IMR-90 (cell line): Measurements from ENCODE around the gene TEX38. TPM values are rescaled to one million over a fixed set of nuclear protein-coding genes. Genes with fewer than 3 reads are reported as not detected.

Source experiments
- ATAC-seq: fragments of 200-7000 bp; cut with Tn5 transposase; 2 replicates; pipeline ENCODE4 v1.9.1; 2020; ENCODE audit warnings: low read depth, mild to moderate bottlenecking, moderate library complexity
- BruUV-seq: library from RNA; stranded (reverse); fragments of 400-500 nt; replicated peaks from 2 replicates; lab custom pipeline; 2021; lab: Mats Ljungman, UMichigan
- CTCF ChIA-PET: fragments of 300-600 bp; formaldehyde crosslinking; extraction: SDS; loops from one replicate; lab custom pipeline; 2021; ENCODE audit warnings: antibody characterized with exemption; lab: Yijun Ruan, JAX
- POLR2A ChIA-PET: fragments of 300-600 bp; sonication (Branson Sonifier 250); formaldehyde crosslinking; loops from one replicate; lab custom pipeline; 2022; ENCODE audit warnings: antibody characterized with exemption; ENCODE audit not compliant: unreplicated experiment; lab: Charles Lee
- DNase-seq: peaks from one replicate; pipeline ENCODE4 v3.0.0; 2013
- H2AFZ ChIP-seq: replicated peaks from 2 replicates; pipeline ENCODE3; 2013; ENCODE audit warnings: low read length, mild to moderate bottlenecking; ENCODE audit not compliant: poor library complexity
- H2AK5ac ChIP-seq: 2 replicates; pipeline ENCODE4 v1.6.1; 2013; ENCODE audit warnings: low read depth, low read length, inconsistent platforms
- H2AK9ac ChIP-seq: replicated peaks from 2 replicates; pipeline ENCODE3; 2013; ENCODE audit warnings: mild to moderate bottlenecking, low read depth, low read length, moderate library complexity; ENCODE audit not compliant: poor library complexity
- H2BK120ac ChIP-seq: 2 replicates; pipeline ENCODE4 v1.6.1; 2013; ENCODE audit warnings: low read depth, low read length, inconsistent platforms
- H2BK15ac ChIP-seq: 3 replicates; pipeline ENCODE4 v1.6.1; 2013; ENCODE audit warnings: low read depth, low read length, inconsistent platforms
- H2BK20ac ChIP-seq: 2 replicates; pipeline ENCODE4 v1.6.1; 2013; ENCODE audit warnings: low read depth, mild to moderate bottlenecking, inconsistent platforms, low read length, moderate library complexity
- H2BK5ac ChIP-seq: 2 replicates; pipeline ENCODE4 v1.6.1; 2013; ENCODE audit warnings: mild to moderate bottlenecking, low read depth, low read length, inconsistent platforms; ENCODE audit not compliant: poor library complexity, severe bottlenecking
- H3K14ac ChIP-seq: replicated peaks from 2 replicates; pipeline ENCODE4 v1.6.1; 2013; ENCODE audit warnings: low read depth, low read length, inconsistent platforms
- H3K18ac ChIP-seq: 2 replicates; pipeline ENCODE4 v1.6.1; 2013; ENCODE audit warnings: low read depth, low read length, control low read depth
- H3K23ac ChIP-seq: 2 replicates; pipeline ENCODE4 v1.6.1; 2013; ENCODE audit warnings: low read depth, low read length, inconsistent platforms
- H3K27ac ChIP-seq: 2 replicates; pipeline ENCODE4 v1.5.1; 2013; ENCODE audit warnings: mild to moderate bottlenecking, control low read depth, low read length; ENCODE audit not compliant: insufficient read depth
- H3K27me3 ChIP-seq: 2 replicates; pipeline ENCODE4 v1.6.1; 2013; ENCODE audit warnings: low read length; ENCODE audit not compliant: control insufficient read depth, insufficient read depth
- H3K36me3 ChIP-seq: 2 replicates; pipeline ENCODE4 v1.6.1; 2013; ENCODE audit warnings: low read length, mixed read lengths; ENCODE audit not compliant: control insufficient read depth, insufficient read depth
- H3K4ac ChIP-seq: 2 replicates; pipeline ENCODE4 v1.6.1; 2013; ENCODE audit warnings: low read depth, low read length, inconsistent platforms
- H3K4me1 ChIP-seq: 2 replicates; pipeline ENCODE4 v1.6.1; 2013; ENCODE audit warnings: low read length, mixed read lengths; ENCODE audit not compliant: control insufficient read depth, insufficient read depth
- H3K4me2 ChIP-seq: 2 replicates; pipeline ENCODE4 v1.6.1; 2013; ENCODE audit warnings: low read depth, mild to moderate bottlenecking, control low read depth, low read length, moderate library complexity
- H3K4me3 ChIP-seq: 2 replicates; pipeline ENCODE4 v1.5.1; 2013; ENCODE audit warnings: low read depth, mild to moderate bottlenecking, control low read depth, low read length, moderate library complexity; ENCODE audit not compliant: insufficient read depth
- H3K56ac ChIP-seq: 2 replicates; pipeline ENCODE4 v1.6.1; 2013; ENCODE audit warnings: low read length, inconsistent platforms; ENCODE audit not compliant: insufficient read depth; ENCODE audit errors: extremely low read depth
- H3K79me1 ChIP-seq, 2 experiments: 2 replicates each; pipeline ENCODE4 v1.6.1; 2013; ENCODE audit warnings: low read length in 2 of 2, inconsistent platforms in 1 of 2, low read depth in 1 of 2
- H3K9ac ChIP-seq: 2 replicates; pipeline ENCODE4 v1.6.1; 2013; ENCODE audit warnings: low read depth, low read length, control low read depth
- H3K9me1 ChIP-seq: 2 replicates; pipeline ENCODE4 v1.6.1; 2013; ENCODE audit warnings: low read length, inconsistent platforms; ENCODE audit not compliant: insufficient read depth
- H3K9me3 ChIP-seq: 2 replicates; pipeline ENCODE4 v1.6.1; 2013; ENCODE audit warnings: low read length; ENCODE audit not compliant: control insufficient read depth, insufficient read depth
- H4K20me1 ChIP-seq: 2 replicates; pipeline ENCODE4 v1.6.1; 2013; ENCODE audit warnings: low read length, inconsistent platforms; ENCODE audit not compliant: insufficient read depth
- H4K5ac ChIP-seq: 2 replicates; pipeline ENCODE4 v1.6.1; 2013; ENCODE audit warnings: mild to moderate bottlenecking, low read depth, low read length, control low read depth
- H4K8ac ChIP-seq, 2 experiments: 2 replicates each; pipeline ENCODE4 v1.6.1; 2013; ENCODE audit warnings: low read depth in 2 of 2, low read length in 2 of 2, control low read depth in 1 of 2, inconsistent platforms in 1 of 2
- H4K91ac ChIP-seq: 2 replicates; pipeline ENCODE4 v1.6.1; 2013; ENCODE audit warnings: low read depth, low read length, inconsistent platforms; ENCODE audit not compliant: insufficient read depth
- FOS ChIP-seq: fragments of 150-350 bp; IDR thresholded peaks from 2 replicates; pipeline ENCODE4 v1.6.1; 2016; ENCODE audit warnings: low read depth, low read length
- MAZ ChIP-seq: IDR thresholded peaks from 2 replicates; pipeline ENCODE4 v1.6.1; 2012; ENCODE audit warnings: low read depth, mild to moderate bottlenecking, low read length, improper control_type of control experiment, moderate library complexity, borderline replicate concordance
- RAD21 ChIP-seq: IDR thresholded peaks from 2 replicates; pipeline ENCODE4 v1.6.1; 2012; ENCODE audit warnings: low read length, improper control_type of control experiment
- WGBS, 2 experiments: methylation state at CpG; one replicate each; pipeline versions ENCODE4 v1.1.5 to v1.1.7; 2013; ENCODE audit warnings: missing lambda C conversion rate in 2 of 2; ENCODE audit not compliant: insufficient read length in 1 of 2; ENCODE audit errors: extremely low coverage in 2 of 2; 5-methylcytosine and 5-hydroxymethylcytosine counted together
- dilution Hi-C: fragments of 300-500 bp; cut with HindIII; formaldehyde crosslinking; loops from one replicate; pipeline ENCODE4 v1.14.3; 2018; ENCODE audit warnings: low sequenced_read_pairs; ENCODE audit not compliant: unreplicated experiment
- in situ Hi-C: fragments of 300-500 bp; cut with MboI; formaldehyde crosslinking; loops from 3 replicates; pipeline ENCODE4 v1.14.3; 2019; ENCODE audit warnings: low sequenced_read_pairs, inconsistent platforms, mixed read lengths
- intact Hi-C: fragments of 100-400 bp; cut with micrococcal nuclease; formaldehyde crosslinking; loops from 2 replicates; pipeline ENCODE4 v1.10.0; 2022
- polyA plus RNA-seq, 3 experiments: library from polyadenylated mRNA; depleted of rRNA; stranded (reverse); fragments of >200 nt; gene quantifications; 2 replicates each; pipeline ENCODE4 v1.2.3, GENCODE V29; 2012; ENCODE audit warnings: low replicate concordance in 1 of 3
- total RNA-seq: library from RNA; depleted of rRNA; stranded (reverse); fragments of >200 nt; gene quantifications from 2 replicates; pipeline ENCODE4 v1.2.3, GENCODE V29; 2012; rRNA removed

Gene TEX38
- total and polyA plus RNA-seq, 2 of the 4 experiments (the other 2 are of a cell fraction) = not detected

DNA sequence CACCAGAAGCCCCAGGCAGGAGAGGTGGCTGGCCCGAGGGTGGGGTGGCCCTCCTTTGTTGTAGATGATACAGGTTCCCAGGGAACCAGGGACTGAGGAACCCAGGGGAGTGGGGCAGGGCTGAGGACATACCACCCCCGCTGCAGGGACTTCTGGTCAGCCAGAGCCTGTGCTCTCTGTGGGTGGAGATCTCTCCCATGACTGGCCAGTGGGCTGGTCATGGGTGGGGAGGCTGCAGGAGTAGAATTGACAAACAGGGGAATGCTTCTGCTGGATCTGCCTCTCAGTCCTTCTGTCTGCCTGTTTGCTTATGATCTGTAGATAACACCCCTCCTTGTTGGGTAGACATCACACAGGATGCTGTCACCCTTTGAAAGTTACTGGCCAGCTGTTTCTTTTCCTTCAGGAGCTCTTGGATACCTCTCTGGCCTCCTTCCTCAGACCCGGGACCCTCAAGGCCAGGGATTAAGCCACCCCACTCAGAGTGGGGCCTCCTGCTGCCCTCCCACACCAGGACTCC is 50.1 kb downstream of the TEX38 start:
- Histone ChIP-seq H3K4me2 (no peak overlapping the region), H2BK120ac (no peak overlapping the region), H4K8ac (no peak overlapping the region), H2AK9ac (no peak overlapping the region), H3K36me3 (no peaks in the 10 kb centered on the region), H2BK20ac (no peak overlapping the region), H3K4me1 (peaks cover 10% of the 10 kb centered on the region), H3K23ac (no peak overlapping the region), H2BK15ac (no peak overlapping the region), H3K56ac (no peak overlapping the region), H3K14ac (no peak overlapping the region), H3K9ac (no peak overlapping the region), H3K4ac (no peak overlapping the region), H3K9me3 (no peaks in the 10 kb centered on the region), H4K5ac (no peak overlapping the region), H2AFZ (no peak overlapping the region), H4K91ac (no peak overlapping the region), H3K18ac (no peak overlapping the region), H2AK5ac (no peak overlapping the region), H3K27ac (no peak overlapping the region), H2BK5ac (no peak overlapping the region), H3K27me3 (peaks cover 17% of the 10 kb centered on the region), H4K20me1 (peaks cover 6% of the 10 kb centered on the region; the same call in 1 of the 2 replicates), H3K79me1 (peaks cover 12 to 20% of the 10 kb centered on the region in 2 experiments), H3K4me3 (no peak overlapping the region), H3K9me1 (peaks cover 5% of the 10 kb centered on the region; the same call in 1 of the 2 replicates)
- dilution Hi-C loops = no loop called here
- no TSS peak for BruUV-seq
- in situ Hi-C loops = loop anchor here (25.0 kb wide), 1 partner anchor 309 kb away; no protein-coding TSS in a partner anchor
- ATAC-seq (no peak), DNase-seq (no peak)
- no CpG with 5 or more reads among the region's 3 CpGs for WGBS, 2 experiments
- TF ChIP-seq FOS = no peak
- no peak for TF ChIP-seq MAZ
- TF ChIP-seq RAD21 = no peak
- intact Hi-C loops = no loop called here
- ChIA-PET POLR2A (no interaction called here), CTCF (no interaction called here)

Other genes starting within 250 kb of the TEX38 start
- not detected in 2 replicates for gene DMBX1, start 182.0 kb upstream of the TEX38 start, total RNA-seq
- not detected in 2 replicates for gene DMBX1, start 182.0 kb upstream of the TEX38 start, polyA plus RNA-seq (2012; rRNA removed)
- gene KNCN, start 120.2 kb upstream of the TEX38 start, total RNA-seq = not detected in 2 replicates
- gene KNCN, start 120.2 kb upstream of the TEX38 start, polyA plus RNA-seq (2012; rRNA removed) = not detected in 2 replicates
- 14.3 and 16.4 TPM in 2 replicates for gene MKNK1, start 67.6 kb upstream of the TEX38 start, total RNA-seq
- 32.9 and 35.2 TPM in 2 replicates for gene MKNK1, start 67.6 kb upstream of the TEX38 start, polyA plus RNA-seq (2012; rRNA removed)
- gene MOB3C, start 55.0 kb upstream of the TEX38 start, total RNA-seq = 6.4 and 7.3 TPM in 2 replicates
- 8.3 and 9.0 TPM in 2 replicates for gene MOB3C, start 55.0 kb upstream of the TEX38 start, polyA plus RNA-seq (2012; rRNA removed)
- gene ATPAF1, start 3.5 kb upstream of the TEX38 start, total RNA-seq = 52.2 and 80.3 TPM in 2 replicates
- gene ATPAF1, start 3.5 kb upstream of the TEX38 start, polyA plus RNA-seq (2012; rRNA removed) = 45.4 and 55.5 TPM in 2 replicates
- 39.2 and 43.0 TPM in 2 replicates for gene EFCAB14, start 47.3 kb downstream of the TEX38 start, total RNA-seq
- 25.5 and 28.6 TPM in 2 replicates for gene EFCAB14, start 47.3 kb downstream of the TEX38 start, polyA plus RNA-seq (2012; rRNA removed)
- gene CYP4B1, start 127.2 kb downstream of the TEX38 start, total RNA-seq = not detected in 2 replicates
- gene CYP4B1, start 127.2 kb downstream of the TEX38 start, polyA plus RNA-seq (2012; rRNA removed) = not detected in 2 replicates